GM21515 (cell line): Measurements from ENCODE around the gene SPG7.

Experiments
- ATAC-seq: cut with Tn5 transposase; IDR thresholded peaks from one replicate; pipeline ENCODE4 v1.9.1; 2021; ENCODE audit not compliant: unreplicated experiment

Gene SPG7

GRCh38 chr16:89484923-89485679 lies 23.1 kb upstream of the SPG7 start:
- no peak for ATAC-seq

DNA sequence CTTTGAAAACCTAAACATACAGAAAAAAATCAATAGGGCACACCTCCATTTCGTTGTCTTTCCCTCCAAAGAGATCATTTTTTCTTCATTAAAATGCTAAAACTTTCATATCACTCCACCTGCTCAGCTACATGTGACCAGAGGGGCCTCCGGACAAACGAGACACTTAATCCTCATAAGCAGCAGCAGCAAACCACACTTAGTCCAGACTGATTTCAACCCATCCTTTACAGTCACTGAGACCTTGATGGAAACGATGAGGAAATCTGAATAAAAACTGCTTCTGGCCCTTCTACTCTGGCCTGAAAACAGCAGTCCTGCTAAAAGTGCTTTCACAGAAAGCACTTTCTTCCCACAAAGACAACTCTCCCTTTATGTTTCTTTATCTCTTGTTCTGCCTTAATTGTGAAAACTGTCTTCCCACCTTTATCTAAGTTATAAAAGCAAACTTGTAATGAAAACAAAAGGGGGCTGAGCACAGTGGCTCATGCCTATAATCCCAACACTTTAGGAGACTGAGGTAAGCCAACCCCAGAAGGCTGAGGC lies 22.4 kb upstream of the SPG7 start:
- no peak for ATAC-seq

GRCh38 chr16:89489040-89489897 lies 18.9 kb upstream of the SPG7 start:
- ATAC-seq, result no peak

- ATAC-seq, result no peak
Observed at GRCh38 chr16:89489898-89490438, 18.2 kb upstream of the SPG7 start.

DNA sequence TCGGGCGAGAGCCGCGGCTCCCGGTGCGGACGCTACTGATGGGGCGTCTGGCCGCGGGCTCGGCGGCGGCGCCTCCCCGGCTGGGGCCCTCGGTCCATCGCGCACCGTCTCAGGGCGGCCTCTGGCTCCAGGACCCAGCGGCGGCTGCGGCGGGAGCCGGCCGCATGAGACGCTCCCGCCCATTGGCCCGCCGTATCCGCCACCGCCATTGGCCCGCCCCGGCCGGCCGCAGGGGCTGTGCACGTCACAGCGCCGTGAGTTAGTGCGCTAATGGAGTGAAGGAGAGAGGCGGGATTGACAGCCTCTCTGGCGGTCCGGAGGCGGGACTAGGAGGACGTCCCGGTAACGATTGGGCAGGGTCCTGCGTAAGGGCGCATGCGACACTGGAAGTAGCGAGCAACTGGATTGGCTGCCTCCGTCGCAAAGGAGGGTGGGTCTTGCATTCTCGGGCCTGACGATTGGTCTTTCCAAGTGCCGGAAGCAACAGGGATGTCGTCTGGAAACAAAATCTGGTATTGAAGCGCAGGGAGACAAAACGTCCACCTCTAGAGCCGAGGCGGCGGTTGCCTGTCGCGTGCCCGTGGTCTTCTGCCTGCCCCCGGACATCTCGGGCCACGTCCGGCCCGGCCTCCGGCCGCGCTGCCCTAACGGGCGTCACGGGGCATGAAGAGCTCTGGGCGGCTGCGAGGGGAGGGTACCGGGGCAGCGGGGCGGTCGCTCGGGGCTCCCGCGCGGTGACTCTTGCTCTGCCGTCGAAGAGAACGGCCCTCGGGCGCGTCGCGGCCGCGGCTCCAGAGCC lies 17.6 kb upstream of the SPG7 start, which contains the start of gene ANKRD11:
ANKRD11 (minus strand) TSS at position 123 of the 799 bp plus-strand sequence. CDS start 173,542 bp downstream, outside the sequence.
- ATAC-seq, result peak; percentile 83

DNA sequence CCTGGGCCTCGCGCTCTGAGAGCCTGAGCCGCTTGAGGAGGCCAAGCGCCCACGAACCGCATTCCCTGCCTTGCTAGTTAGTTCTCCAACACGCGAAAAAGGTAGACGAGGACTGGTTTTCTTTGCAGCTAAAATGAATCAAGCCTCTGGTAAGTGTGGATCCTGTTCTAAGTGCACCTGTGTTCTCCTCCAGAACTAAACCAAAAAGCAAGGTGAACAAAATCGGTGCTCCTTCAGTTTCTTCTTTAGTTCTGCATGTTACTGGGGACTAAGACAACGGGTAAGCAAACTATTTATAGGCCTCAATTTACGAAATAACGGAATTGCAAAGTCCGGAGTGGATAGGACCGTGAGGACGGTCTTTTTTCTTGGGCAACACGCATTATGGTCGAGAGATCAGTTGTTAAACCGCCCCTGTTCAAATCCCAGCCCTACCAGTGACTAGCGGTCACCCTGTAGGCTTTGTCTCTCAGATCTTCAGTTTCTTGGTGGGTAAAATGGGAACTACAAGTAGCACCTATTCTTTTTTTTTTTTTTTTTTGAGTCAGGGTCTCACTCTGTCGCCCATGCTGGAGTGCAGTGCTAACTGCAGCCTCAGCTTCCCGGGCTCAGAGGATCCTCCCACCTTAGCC lies 16.8 kb upstream of the SPG7 start:
- ATAC-seq, result no peak

- no peak for ATAC-seq
Observed at GRCh38 chr16:89491974-89492687, 16.1 kb upstream of the SPG7 start.

- no peak for ATAC-seq
Observed at GRCh38 chr16:89493776-89494175, 14.4 kb upstream of the SPG7 start.

DNA sequence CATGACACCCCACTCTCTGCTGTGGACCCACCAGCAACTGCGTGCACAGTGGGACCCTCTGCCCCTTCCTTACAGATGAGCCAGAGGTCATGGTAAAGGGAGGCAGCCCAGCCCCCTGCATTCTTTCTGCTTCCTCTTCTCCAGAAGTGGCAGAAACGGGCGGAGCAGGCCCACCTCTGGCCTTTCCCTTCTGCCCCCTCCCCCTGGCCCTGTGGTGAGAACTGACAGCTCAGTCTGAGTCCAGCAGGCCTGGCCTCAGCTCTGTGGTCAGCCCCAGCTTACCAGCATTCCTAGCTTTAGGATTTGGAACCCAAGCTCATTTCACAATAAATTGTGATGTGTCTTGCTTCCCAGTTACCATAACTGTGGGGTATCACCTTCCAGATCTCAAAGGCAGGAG lies 13.1 kb upstream of the SPG7 start:
- no peak for ATAC-seq

DNA sequence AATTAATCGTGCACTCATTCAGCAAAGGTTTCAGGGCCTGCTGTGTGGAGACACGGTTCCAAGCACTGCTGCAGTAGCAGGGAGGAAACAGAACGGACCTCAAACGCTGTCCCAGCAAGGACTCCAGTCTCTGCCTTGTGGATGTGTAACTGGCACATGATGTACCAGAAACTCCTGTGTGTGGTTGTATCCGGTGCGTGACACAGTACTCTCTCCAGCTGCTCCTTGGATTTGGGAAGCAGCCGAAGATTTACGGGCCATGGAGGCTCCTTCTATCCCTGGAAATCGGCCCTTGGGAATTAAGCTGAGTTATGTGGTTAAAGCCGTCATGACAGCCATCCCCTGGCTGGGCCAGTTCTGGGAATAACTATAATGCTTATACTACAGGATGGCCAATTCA lies 9.4 kb upstream of the SPG7 start:
- ATAC-seq, result no peak

DNA sequence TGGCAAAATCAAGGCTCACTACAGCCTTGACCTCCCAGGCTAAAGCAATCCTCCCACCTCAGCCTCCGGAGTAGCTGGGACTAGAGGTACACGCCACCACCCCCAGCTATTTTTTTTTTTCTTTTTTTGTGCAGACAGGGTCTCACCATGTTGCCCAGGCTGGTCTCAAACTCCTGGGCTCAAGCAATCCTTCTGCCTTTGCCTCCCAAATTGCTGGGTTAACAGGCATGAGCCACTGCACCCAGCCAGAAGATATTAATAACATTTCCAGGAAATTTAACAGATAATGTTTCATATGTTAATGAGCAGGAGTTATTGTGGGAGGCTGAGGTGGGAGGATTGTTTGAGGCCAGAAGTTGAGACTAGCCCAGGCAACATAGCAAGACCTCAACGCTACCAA lies 8.4 kb upstream of the SPG7 start:
- no peak for ATAC-seq

- ATAC-seq, result no peak
Observed at GRCh38 chr16:89502081-89502843, 5.9 kb upstream of the SPG7 start.

- no peak for ATAC-seq
Observed at GRCh38 chr16:89504091-89504490, 4.1 kb upstream of the SPG7 start.

GRCh38 chr16:89505204-89506112 lies 2.7 kb upstream of the SPG7 start:
- peak; percentile 50 for ATAC-seq

DNA sequence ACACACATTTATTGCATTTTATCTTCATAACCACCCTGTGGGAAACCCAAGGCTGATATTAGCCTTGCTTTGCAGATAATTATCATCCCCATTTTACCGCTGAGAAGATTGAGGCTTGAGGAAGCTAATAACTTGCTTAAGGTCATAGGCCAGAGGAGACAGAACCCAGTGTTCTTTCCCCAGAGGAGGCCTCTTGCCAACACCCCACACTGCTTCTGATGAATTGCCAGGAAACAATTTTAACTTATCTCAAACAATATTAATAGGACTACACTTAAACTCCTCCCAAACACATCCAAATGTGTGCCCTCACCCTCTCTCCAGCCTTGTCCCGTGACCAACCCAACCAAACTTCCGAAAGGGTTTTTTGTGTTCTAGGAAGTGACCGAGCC lies 2.1 kb upstream of the SPG7 start:
- no peak for ATAC-seq

DNA sequence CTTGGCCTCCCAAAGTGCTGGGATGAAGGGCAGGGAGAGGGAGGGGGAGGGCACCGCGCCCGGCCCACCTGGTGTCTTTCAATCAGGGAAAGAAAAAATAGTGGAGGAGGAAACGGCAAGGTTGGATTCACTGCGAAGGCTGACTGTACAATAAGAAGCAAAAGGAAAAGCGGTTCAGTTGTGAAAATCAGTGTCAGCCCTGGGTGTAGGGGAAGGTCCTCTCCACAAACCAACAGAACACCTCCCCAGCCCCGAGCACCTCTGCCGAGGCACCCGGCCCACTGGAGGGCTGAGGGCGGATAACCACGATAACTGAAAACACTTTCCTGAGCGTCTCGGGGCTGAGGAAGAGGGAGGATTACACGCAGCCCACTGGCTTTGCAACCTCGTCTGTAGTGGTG lies 1.4 kb upstream of the SPG7 start:
- no peak for ATAC-seq

GRCh38 chr16:89507214-89507833 lies 879 bp upstream of the SPG7 start:
- ATAC-seq, result no peak
